Nucleus accumbens (tissue), 56 donors: ENCODE results near the gene NIBAN1.
A peak's percentile ranks its signal among the peaks of the same experiment; 100 is the strongest.

Experiments used
- DNase-seq, 56 donors: peaks; one replicate each; lab custom pipeline; 2025; lab: John Stamatoyannopoulos, UW

The NIBAN1 gene

GRCh38 chr1:184947497-184948256, 26.6 kb downstream of the NIBAN1 start:
- peak in 2 of 56 donors; percentile 1 to 3 for DNase-seq

- no peak for DNase-seq
Measured at GRCh38 chr1:184945678-184946412, 28.5 kb downstream of the NIBAN1 start.

- DNase-seq = peak in 1 of 56 donors; percentile 0
Measured at GRCh38 chr1:184945029-184945428, 29.3 kb downstream of the NIBAN1 start.

- DNase-seq = no peak
Measured at GRCh38 chr1:184943998-184944397, 30.3 kb downstream of the NIBAN1 start.

- DNase-seq = no peak
Measured at GRCh38 chr1:184941735-184942134, 32.6 kb downstream of the NIBAN1 start.

GRCh38 chr1:184941410-184941733, 32.9 kb downstream of the NIBAN1 start:
- DNase-seq = no peak

GRCh38 chr1:184940694-184941409, 33.5 kb downstream of the NIBAN1 start:
- DNase-seq = no peak

- no peak for DNase-seq
Measured at GRCh38 chr1:184940226-184940625, 34.1 kb downstream of the NIBAN1 start.

- no peak for DNase-seq
Measured at GRCh38 chr1:184937729-184938128, 36.6 kb downstream of the NIBAN1 start.

GRCh38 chr1:184935920-184936798, 38.1 kb downstream of the NIBAN1 start:
- no peak for DNase-seq

GRCh38 chr1:184933944-184934343, 40.4 kb downstream of the NIBAN1 start:
- no peak for DNase-seq

GRCh38 chr1:184932319-184932718, 42.0 kb downstream of the NIBAN1 start:
- no peak for DNase-seq

- no peak for DNase-seq
Measured at GRCh38 chr1:184931566-184931965, 42.7 kb downstream of the NIBAN1 start.

GRCh38 chr1:184930645-184931044, 43.7 kb downstream of the NIBAN1 start:
- no peak for DNase-seq

GRCh38 chr1:184930232-184930631, 44.1 kb downstream of the NIBAN1 start:
- no peak for DNase-seq

- no peak for DNase-seq
Measured at GRCh38 chr1:184929711-184930202, 44.6 kb downstream of the NIBAN1 start.

GRCh38 chr1:184928394-184928793, 45.9 kb downstream of the NIBAN1 start:
- no peak for DNase-seq
